ENCODE data around the gene HSPB1. TPM values are rescaled to one million over a fixed set of nuclear protein-coding genes. Genes with fewer than 3 reads are reported as not detected.
"Not testable (repeated sequence)": the region's sequence is repeated elsewhere in the genome, so short reads cannot be mapped to it uniquely, and the experiment has no call there.

HSPB1 gene
- total RNA-seq, 2 experiments from 2014 or later = 204 to 349 TPM

DNA sequence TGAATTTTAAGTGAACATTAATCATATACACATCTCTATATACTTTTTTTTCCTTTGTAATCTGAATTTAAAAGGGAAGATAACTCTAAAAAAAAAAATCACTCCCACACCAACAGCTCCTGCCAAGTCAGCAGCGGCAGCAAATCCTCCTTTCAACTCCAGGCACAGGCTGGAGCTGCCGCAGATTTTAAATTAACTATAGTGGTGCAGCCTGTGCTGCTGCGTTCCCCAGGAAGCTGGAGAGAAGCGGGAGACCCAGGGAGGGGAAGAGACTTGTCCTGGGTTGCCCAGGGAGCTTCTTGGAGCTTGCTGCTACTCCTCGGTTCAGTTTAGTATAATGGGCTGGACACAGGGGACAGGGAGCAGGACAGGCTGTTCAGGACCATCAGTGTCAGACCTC, 32.6 kb upstream of the HSPB1 start:
- intact Hi-C loops (cut with micrococcal nuclease; ENCODE audit: unreplicated experiment) = no loop called here

DNA sequence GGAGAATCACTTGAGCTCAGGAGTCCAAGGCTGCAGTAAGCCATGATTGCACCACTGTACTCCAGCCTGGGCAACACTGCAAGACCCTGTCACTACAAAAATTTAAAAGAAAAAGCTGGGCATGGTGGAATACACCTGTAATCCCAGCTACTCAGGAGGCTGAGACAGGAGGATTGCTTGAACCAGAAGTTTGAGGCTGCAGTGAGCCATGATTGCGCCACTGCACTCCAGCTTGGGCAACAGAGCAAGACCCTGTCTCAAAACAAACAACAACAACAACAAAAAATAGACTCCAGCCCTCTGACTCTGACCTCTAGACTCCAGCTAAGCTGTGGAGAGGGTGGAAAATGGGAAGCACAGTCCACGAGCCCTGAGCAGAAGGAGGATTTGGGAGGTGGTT, 31.1 kb upstream of the HSPB1 start:
- H3K27ac ChIP-seq (ENCODE audit: low read depth, low read length, poor library complexity, severe bottlenecking); H3K4me3 ChIP-seq (ENCODE audit: low read depth, low read length, poor library complexity, severe bottlenecking); H3K4me2 ChIP-seq (ENCODE audit: low read length); CTCF ChIA-PET (ENCODE audit: unreplicated experiment); intact Hi-C loops (cut with micrococcal nuclease; ENCODE audit: unreplicated experiment); H3K36me3 ChIP-seq (ENCODE audit: insufficient read depth, low read length); BruUV-seq (replicated peaks); H4K20me1 ChIP-seq (ENCODE audit: insufficient read depth, low read length); H2AFZ ChIP-seq (ENCODE audit: low read length); H3K4me1 ChIP-seq (ENCODE audit: insufficient read depth, low read length, poor library complexity, severe bottlenecking); H3K79me2 ChIP-seq (ENCODE audit: insufficient read depth, low read depth, low read length); DNase-seq (ENCODE audit: low spot score); H3K9me2 ChIP-seq (ENCODE audit: insufficient read depth, low read length); H3K9me3 ChIP-seq (ENCODE audit: low read length): not testable (repeated sequence)
- POLR2A ChIA-PET = interaction anchor here (0.6 kb wide), 1 partner anchor 66 kb away, joined by 5 read pairs; no protein-coding TSS in a partner anchor

More for the DNA sequence above, 32.6 kb upstream of the HSPB1 start:
- BruUV-seq (replicated peaks) = no TSS peak
- H3K9me2 ChIP-seq (ENCODE audit: insufficient read depth, low read length) = no peaks in the 10 kb centered on the region
- ChIA-PET POLR2A (no interaction called here), CTCF (ENCODE audit: unreplicated experiment) (no interaction called here)
- H3K36me3 ChIP-seq (ENCODE audit: insufficient read depth, low read length) = no peaks in the 10 kb centered on the region
- TF ChIP-seq, protein P1, sequence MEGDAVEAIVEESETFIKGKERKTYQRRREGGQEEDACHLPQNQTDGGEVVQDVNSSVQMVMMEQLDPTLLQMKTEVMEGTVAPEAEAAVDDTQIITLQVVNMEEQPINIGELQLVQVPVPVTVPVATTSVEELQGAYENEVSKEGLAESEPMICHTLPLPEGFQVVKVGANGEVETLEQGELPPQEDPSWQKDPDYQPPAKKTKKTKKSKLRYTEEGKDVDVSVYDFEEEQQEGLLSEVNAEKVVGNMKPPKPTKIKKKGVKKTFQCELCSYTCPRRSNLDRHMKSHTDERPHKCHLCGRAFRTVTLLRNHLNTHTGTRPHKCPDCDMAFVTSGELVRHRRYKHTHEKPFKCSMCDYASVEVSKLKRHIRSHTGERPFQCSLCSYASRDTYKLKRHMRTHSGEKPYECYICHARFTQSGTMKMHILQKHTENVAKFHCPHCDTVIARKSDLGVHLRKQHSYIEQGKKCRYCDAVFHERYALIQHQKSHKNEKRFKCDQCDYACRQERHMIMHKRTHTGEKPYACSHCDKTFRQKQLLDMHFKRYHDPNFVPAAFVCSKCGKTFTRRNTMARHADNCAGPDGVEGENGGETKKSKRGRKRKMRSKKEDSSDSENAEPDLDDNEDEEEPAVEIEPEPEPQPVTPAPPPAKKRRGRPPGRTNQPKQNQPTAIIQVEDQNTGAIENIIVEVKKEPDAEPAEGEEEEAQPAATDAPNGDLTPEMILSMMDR (conservative IDR thresholded peaks at IDR 0.05; ENCODE audit: low read length) = no peak
- TF ChIP-seq EZH2phosphoT487 (IDR thresholded peaks at IDR 0.05; ENCODE audit: borderline replicate concordance, low read depth, low read length) = no peak
- no peak overlapping the region for H3K27ac ChIP-seq (ENCODE audit: low read depth, low read length, poor library complexity, severe bottlenecking)
- no peaks in the 10 kb centered on the region for H3K4me1 ChIP-seq (ENCODE audit: insufficient read depth, low read length, poor library complexity, severe bottlenecking)
- H2AFZ ChIP-seq (ENCODE audit: low read length) = no peak overlapping the region
- no peaks in the 10 kb centered on the region for H3K9me3 ChIP-seq (ENCODE audit: low read length)
- H4K20me1 ChIP-seq (ENCODE audit: insufficient read depth, low read length) = no peaks in the 10 kb centered on the region
- DNase-seq (ENCODE audit: low spot score) = no peak
- no peak overlapping the region for H3K4me2 ChIP-seq (ENCODE audit: low read length)
- no peaks in the 10 kb centered on the region for H3K79me2 ChIP-seq (ENCODE audit: insufficient read depth, low read depth, low read length)
- no peak overlapping the region for H3K4me3 ChIP-seq (ENCODE audit: low read depth, low read length, poor library complexity, severe bottlenecking)

DNA sequence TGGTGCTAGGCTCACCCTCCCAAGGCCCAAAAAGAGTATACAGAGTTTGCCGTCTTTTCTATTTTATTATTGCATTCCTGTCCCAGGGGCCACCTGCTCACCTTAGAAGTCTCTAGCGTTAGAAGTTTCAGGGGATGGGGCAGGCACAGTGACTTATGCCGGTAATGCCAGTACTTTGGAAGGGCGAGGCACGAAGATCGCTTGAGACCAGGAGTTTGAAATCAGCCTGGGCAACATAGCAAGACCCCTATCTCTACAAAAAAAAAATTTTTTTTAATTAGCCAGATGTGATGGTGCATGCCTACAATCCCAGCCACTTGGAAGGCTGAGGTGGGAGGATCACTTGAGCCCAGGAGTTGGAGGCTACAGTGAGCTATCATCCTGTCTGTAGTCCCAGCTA, 30.3 kb upstream of the HSPB1 start:
- no peak for DNase-seq (ENCODE audit: low spot score)
- no peak overlapping the region for H3K4me3 ChIP-seq (ENCODE audit: low read depth, low read length, poor library complexity, severe bottlenecking)
- BruUV-seq (replicated peaks) = no TSS peak
- no peaks in the 10 kb centered on the region for H3K9me3 ChIP-seq (ENCODE audit: low read length)
- H3K4me2 ChIP-seq (ENCODE audit: low read length) = no peak overlapping the region
- H3K79me2 ChIP-seq (ENCODE audit: insufficient read depth, low read depth, low read length) = no peaks in the 10 kb centered on the region
- CTCF ChIA-PET (ENCODE audit: unreplicated experiment) = no interaction called here
- TF ChIP-seq, protein P1 (conservative IDR thresholded peaks at IDR 0.05; ENCODE audit: low read length) = no peak
- TF ChIP-seq EZH2phosphoT487 (IDR thresholded peaks at IDR 0.05; ENCODE audit: borderline replicate concordance, low read depth, low read length) = no peak
- no peak overlapping the region for H2AFZ ChIP-seq (ENCODE audit: low read length)
- H3K9me2 ChIP-seq (ENCODE audit: insufficient read depth, low read length) = no peaks in the 10 kb centered on the region
- H3K36me3 ChIP-seq (ENCODE audit: insufficient read depth, low read length) = no peaks in the 10 kb centered on the region
- no peaks in the 10 kb centered on the region for H3K4me1 ChIP-seq (ENCODE audit: insufficient read depth, low read length, poor library complexity, severe bottlenecking)
- POLR2A ChIA-PET = no interaction called here
- no peak overlapping the region for H3K27ac ChIP-seq (ENCODE audit: low read depth, low read length, poor library complexity, severe bottlenecking)
- intact Hi-C loops (cut with micrococcal nuclease; ENCODE audit: unreplicated experiment) = no loop called here
- H4K20me1 ChIP-seq (ENCODE audit: insufficient read depth, low read length) = no peaks in the 10 kb centered on the region

Data from OCI-LY7 (cell line).